Breast epithelium (tissue), 3 donors: ENCODE results near the gene ENHO.

ENCODE experiments used
- CTCF ChIP-seq, 3 donors: fragments of 450-650 bp; IDR thresholded peaks; one replicate each; pipeline ENCODE4 v1.5.1; 2016 to 2017; ENCODE audit warnings: antibody characterized with exemption in 3 of 3, mild to moderate bottlenecking in 3 of 3, moderate library complexity in 3 of 3
- POLR2A ChIP-seq: fragments of 450-650 bp; IDR thresholded peaks from one replicate; pipeline ENCODE4 v1.6.1; 2016; ENCODE audit warnings: antibody characterized with exemption, mild to moderate bottlenecking, moderate library complexity

- TF ChIP-seq CTCF (IDR thresholded peaks at IDR 0.05) (no peak), POLR2A (no peak)
These were observed 37.9 kb upstream of the ENHO start for GRCh38 chr9:34560599-34561214.
